ENCODE data around the gene CRPPA.

- TF ChIP-seq EZH2 (IDR thresholded peaks at IDR 0.05; ENCODE audit: insufficient read depth, poor library complexity, severe bottlenecking) (no peak), EZH2phosphoT487 (IDR thresholded peaks at IDR 0.05; ENCODE audit: insufficient read depth, low read depth) (no peak)
These were observed 2.2 kb downstream of the CRPPA start for GRCh38 chr7:16419126-16419525.
